Activated CD4-positive, alpha-beta T cell treated with anti-CD3 and anti-CD28 coated beads, Interleukin-2, amount 50 U/mL, for 24 hours (primary cell): ENCODE data around the gene LRRC3B.
"Not testable (repeated sequence)": the region's sequence is repeated elsewhere in the genome, so short reads cannot be mapped to it uniquely, and the experiment has no call there.

Experiments
- DNase-seq, 2 donors: peaks; one replicate each; pipeline ENCODE4 v3.0.0-alpha.2; 2020; ENCODE audit warnings: low read depth in 1 of 2, low spot score in 1 of 2

LRRC3B gene

GRCh38 chr3:26622621-26623418 lies at the start of gene LRRC3B:
LRRC3B (plus strand) TSS chr3:26622772; CDS start chr3:26709673, 86,901 bp downstream.
- no peak for DNase-seq

- DNase-seq = no peak
These were observed 47.8 kb upstream of the LRRC3B start for GRCh38 chr3:26574766-26575165.

- DNase-seq = no peak
These were observed 43.5 kb upstream of the LRRC3B start for GRCh38 chr3:26579116-26579515.

GRCh38 chr3:26587571-26587970 lies 35.0 kb upstream of the LRRC3B start:
- DNase-seq = no peak

- DNase-seq = no peak
These were observed 33.6 kb upstream of the LRRC3B start for GRCh38 chr3:26588931-26589330.

- DNase-seq = no peak
These were observed 32.9 kb upstream of the LRRC3B start for GRCh38 chr3:26589678-26590077.

- DNase-seq = no peak
These were observed 31.6 kb upstream of the LRRC3B start for GRCh38 chr3:26590919-26591484.

GRCh38 chr3:26591926-26592325 lies 30.6 kb upstream of the LRRC3B start:
- DNase-seq = no peak

GRCh38 chr3:26592451-26592850 lies 30.1 kb upstream of the LRRC3B start:
- no peak for DNase-seq

GRCh38 chr3:26596335-26596734 lies 26.2 kb upstream of the LRRC3B start:
- DNase-seq = no peak

- not testable (repeated sequence) for DNase-seq
These were observed 19.3 kb upstream of the LRRC3B start for GRCh38 chr3:26603311-26603710.

- DNase-seq = not testable (repeated sequence)
These were observed 18.8 kb upstream of the LRRC3B start for GRCh38 chr3:26603771-26604170.

GRCh38 chr3:26614006-26614685 lies 8.4 kb upstream of the LRRC3B start:
- no peak for DNase-seq

GRCh38 chr3:26621176-26621575 lies 1.4 kb upstream of the LRRC3B start:
- DNase-seq = no peak

GRCh38 chr3:26621906-26622620 lies 509 bp upstream of the LRRC3B start:
- DNase-seq = no peak

- DNase-seq = no peak
These were observed 1.0 kb downstream of the LRRC3B start for GRCh38 chr3:26623419-26624208.

GRCh38 chr3:26624209-26624765 lies 1.7 kb downstream of the LRRC3B start:
- no peak for DNase-seq

- no peak for DNase-seq
These were observed 2.6 kb downstream of the LRRC3B start for GRCh38 chr3:26625187-26625586.

GRCh38 chr3:26627080-26627479 lies 4.5 kb downstream of the LRRC3B start:
- DNase-seq = no peak

GRCh38 chr3:26628915-26629314 lies 6.3 kb downstream of the LRRC3B start:
- no peak for DNase-seq
